Renal cortical epithelial cell (primary cell): ENCODE data around the gene PHKB. TPM values are rescaled to one million over a fixed set of nuclear protein-coding genes. Genes with fewer than 3 reads are reported as not detected.

Experiments used
- DNase-seq: peaks from one replicate; pipeline ENCODE4 v3.0.0-alpha.2; 2011; ENCODE audit warnings: low read depth
- total RNA-seq: library from RNA; depleted of rRNA; stranded (reverse); fragments of >200 nt; gene quantifications from 2 replicates; pipeline ENCODE4 v1.2.3, GENCODE V29; 2014

Gene PHKB
- total RNA-seq, 1 donor from 2014 or later, result 127 TPM

DNA sequence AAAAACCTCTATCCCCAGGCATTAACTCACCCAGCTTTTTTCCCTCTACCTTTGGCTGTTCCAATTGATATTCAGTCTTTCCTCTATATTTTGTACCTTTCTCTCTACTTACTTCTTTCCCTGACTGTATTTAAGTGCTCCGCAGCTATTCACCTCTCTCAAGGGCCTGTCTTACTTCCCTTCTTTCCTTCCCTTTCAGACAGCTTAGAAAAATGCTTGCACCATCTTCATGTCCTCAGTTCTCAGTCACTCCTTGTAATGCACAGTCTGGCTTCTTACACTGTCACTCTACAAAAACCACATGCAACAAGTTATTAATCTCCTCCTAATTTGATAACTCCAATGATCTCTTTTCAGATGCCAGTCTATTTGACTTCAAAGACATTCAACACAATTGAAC is 163.4 kb downstream of the PHKB start:
- no peak for DNase-seq

DNA sequence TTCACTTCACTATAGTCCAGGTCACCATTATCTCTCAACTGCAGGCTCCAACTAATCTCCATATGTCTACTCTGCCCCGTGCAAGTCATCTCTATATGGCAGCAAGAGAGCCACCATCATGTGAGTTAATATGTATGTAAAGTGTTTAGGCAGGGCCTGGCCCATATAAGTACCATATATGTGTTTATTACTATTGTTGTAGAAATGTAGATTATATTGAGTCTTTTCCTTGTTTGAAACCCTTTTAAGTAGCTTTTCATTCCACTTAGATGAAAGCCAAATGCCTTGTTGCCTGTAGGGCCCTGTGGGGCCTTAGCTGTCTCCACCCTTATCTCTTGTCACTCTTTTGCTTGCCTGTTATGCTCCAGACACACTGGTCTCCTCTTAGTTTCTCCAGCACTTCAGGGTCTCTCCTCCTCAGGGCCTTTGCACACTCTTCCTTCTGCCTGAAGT is 164.0 kb downstream of the PHKB start:
- DNase-seq, result no peak

DNA sequence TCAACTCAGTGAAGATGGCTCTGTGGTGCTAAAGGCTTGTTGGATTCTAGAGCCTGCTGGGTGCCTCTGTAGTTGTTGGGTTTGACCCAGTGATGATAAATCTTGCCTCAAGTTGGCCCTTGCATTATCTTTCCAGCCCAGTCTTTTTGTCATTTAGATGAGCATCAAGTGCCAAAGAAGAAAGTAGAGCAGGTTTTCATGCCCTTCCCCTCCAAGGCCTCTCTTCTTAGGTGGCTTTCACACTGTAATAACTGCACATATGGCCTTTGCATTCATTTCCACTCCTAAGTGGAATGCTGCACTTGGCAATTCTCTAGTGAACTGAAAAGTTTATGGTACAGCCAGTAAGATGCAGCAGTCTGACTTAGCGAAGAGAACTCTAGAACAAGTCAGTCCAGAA is 165.1 kb downstream of the PHKB start:
- DNase-seq, result no peak

DNA sequence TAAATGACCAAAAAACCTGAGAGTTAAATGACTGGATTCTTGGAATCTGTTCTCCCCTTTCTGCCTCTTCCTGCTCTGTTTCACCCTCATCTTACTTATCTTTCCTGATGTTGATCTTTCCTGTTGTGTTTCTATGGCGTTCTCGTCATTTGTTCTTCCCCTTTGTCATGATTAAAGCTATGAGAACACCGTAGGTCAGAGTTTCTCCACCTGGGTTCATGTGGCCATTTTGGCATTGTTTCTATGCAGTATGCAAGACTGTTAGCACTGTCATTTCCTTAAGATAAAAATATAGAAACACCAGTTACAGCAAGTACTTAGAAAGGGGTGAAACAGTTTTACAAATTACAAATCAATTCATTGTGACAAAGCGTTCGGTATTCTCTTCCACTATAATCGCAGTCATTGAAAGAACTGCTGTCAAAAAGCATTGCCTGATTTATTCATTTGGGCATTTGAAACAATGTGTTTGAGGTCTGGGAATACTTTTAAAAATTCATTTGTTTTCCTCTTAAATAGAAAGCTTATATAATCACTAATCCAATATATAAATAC is 166.0 kb downstream of the PHKB start:
- no peak for DNase-seq

DNA sequence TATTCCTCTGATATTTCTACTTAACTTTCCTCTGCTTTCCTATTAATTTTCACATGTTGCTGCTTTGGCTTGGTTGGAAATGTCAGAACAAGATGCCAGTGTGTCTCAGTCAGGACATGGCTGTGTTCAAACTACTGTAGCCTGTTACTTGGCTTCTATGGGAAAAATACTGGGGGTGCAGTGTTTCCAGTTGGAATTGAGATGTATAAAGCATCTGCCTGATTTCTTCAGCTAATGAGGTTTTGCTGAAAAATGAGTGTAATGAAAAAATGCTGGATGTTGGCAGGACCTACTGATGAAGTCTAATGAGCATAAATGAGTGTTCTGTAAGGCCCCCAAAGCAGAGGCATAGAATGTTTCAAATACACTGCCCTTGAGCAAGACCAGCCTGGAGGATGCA is 166.6 kb downstream of the PHKB start:
- no peak for DNase-seq

DNA sequence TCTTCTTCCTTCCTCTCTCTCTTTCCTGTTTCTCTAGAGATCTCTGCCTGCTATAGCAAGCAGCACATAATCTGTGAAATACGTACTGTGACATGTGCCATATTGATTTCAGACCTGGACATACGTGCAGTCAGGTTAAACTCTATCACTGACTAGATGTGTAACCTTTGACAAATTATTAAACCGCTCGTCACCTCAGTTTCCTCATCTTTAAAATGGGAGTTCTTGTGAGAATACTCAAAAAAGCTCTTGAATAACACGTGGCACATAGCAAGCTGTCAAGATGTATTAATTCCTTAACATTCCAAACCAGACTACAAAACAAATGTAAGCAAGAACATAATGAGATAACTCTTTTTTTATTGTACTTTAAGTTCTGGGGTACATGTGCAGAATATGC is 170.0 kb downstream of the PHKB start:
- no peak for DNase-seq

DNA sequence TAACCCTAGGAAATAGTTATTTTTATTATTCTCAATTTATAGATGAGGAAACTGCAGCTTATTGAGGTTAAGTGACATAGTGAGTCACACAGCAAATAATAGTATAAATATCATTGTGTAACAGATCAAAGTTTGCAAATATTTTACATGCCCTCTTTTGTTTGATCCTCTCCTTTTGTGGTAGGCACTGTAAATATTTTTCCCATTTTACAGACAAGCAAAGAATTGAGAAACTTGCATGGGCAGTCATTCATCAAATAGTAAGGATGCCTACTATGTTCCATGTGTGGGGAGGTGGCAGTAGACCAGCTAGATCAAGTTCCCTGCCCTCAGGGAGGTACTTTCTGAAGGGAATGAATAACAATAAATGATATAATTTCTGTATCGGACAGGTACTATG is 173.0 kb downstream of the PHKB start:
- DNase-seq, result no peak

DNA sequence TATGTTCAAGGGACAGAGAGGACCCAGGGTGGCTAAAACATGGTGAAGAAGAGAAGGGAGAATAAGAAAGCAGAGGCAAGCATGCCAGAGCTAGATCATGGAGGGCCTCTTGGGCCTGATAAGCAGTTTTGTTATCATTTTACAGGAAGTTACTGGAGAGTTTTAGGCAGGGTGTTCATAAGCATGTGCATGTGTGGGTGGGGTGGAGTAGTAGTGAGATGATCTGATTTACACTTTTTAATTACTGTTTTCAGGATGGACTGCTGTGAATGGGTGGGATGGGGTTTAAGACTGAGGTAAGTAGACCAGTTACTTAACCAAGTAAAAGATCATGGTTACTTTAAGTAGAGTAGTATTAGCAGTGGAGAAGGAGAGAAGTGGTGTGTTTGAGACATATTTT is 173.6 kb downstream of the PHKB start:
- no peak for DNase-seq

DNA sequence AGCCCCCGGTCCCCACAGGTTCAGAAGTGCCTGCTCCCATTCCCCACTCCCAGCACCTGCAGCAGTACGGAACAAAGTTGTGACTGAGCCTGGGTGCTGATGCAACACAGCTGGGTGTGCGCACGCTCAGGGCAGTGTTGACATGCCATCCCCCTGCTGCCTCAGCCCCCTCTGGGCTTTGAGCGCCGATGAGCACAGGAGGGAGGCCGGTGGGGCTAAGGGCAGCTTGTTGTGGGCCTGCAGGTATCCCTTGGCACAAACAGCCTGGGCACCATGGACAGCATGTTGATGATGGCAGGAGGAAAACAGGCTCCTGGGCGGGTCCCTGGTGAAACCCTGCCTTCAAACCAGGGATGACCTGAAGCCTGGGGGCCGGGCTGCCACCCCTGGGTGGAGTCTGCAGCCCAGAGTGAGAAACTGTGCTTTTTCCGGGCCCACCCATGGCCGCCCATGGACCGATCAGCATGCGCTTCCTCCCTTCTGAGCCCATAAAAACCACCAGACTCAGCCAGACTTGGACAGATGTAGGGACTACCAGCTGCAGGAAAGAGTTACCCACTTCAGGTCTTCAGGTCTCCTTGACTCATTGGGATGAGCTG is 175.5 kb downstream of the PHKB start:
- no peak for DNase-seq

DNA sequence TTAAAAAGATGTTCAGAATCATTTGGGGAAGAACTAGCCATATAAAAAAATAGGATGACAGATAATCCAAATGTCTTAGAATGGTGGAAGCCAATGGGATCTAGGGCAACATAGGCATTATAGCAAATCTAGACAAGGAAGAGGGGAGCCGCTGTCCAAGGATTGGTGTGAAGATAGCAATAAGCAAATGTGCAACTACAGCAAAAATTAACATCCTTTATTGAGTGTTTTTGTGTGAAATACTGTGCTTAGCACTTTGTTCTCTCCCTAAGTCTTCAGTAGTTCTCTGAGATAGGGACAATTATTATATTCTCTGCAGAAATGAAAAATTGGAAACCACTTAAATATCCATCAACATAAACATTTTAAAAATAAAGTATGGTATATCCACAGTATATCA is 177.0 kb downstream of the PHKB start:
- DNase-seq, result no peak

DNA sequence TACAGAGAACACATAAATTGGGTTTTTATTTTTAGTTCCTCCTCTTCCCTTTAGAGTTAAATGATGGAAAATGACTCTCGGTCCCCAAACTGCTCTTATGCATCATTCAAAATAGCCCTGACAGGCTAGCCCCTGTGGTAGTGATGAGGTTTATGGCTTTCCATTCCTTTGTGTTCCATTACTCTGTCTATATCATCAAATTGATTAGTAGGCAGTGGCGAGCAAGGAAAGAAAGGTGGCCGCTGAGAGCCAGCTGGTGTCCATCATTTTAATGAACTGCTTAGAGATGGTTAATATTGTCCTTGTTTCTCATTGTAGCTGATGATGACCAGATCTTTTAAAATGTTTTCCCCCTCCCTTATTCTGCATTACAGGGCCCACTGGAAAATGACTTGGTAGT is 179.5 kb downstream of the PHKB start:
- no peak for DNase-seq

DNA sequence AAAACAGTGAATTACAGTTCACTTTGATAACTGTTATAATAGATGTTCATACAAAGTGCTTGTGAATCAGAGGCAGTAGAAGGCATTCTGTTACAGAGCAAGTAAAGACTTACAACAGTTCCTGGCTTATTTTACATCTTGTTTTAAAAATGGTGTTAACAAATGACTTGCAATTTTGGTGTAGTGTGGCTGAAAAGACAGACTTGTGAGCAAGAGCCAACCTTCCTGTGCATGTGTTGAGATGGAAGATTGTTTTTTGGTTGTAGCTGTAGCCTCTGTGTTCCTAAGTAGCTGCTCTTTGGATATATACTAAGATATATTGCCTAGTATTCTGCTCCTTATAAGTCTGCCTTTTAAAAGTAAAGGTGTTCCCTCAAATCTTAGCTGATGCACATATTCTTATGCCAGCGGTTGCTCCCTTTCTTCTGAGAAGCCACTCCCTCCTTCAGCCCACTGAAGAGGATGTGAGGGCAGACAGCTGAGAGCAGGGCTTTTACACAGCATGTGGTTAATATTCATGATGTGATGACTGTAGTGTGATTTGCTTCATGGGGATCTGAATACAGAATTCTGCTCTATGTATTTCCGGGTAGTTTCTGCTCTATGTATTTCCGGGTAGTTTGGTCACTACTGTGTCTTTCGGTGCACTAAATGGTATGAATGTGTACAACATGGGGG is 182.3 kb downstream of the PHKB start:
- no peak for DNase-seq

DNA sequence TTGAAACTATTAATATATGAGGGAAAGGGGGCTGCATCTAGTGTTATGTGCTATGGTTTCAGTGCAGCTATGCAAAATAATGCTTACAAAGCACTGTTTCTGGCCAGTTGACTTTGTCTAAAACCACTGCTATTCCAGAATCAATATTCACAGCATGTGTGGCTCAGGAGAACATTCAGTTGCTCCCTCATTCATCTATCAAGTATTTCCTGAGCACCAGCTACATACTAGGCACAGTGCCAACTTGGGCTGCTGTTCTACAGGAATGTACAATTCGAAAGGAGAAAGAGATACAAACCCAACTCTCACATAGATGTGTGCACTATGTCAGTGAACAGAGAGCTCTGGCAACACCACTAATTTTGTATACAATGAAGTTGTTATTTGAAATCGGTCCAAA is 183.0 kb downstream of the PHKB start:
- DNase-seq, result peak; percentile 7

DNA sequence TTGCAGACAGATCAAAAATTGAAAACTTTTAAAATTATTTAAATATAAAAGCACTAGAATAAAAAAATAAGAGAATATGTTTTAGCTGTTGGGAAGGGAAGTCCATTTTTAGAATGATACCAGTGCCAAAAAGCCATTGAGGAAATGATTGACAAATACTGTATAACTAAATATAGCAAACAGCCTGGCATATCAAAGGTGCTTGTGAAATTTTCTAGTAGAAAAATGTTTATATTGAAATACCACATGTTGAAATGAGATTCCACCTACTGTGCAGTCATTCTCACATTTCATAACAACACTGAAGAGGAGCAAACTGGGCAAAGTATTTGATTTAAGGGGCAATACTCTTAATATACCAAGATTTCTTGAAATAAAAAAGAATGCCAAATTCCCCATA is 183.5 kb downstream of the PHKB start:
- DNase-seq, result no peak

DNA sequence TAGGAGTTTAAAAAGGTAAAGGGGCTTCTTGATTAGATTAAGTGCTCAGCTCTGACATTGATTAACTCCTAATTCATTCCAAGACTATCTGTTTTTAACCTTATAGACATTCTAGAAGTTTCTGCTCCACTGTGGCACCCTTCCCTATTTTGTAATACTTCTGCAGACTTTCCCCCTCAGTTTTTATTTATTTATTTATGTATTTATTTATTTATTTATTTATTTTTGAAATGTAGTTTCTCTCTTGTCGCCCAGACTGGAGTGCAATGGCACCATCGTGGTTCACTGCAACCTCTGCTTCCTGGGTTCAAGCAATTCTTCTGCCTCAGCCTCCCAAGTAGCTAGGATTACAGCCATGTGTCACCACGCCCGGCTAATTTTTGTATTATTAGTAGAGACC is 185.8 kb downstream of the PHKB start:
- DNase-seq, result no peak

DNA sequence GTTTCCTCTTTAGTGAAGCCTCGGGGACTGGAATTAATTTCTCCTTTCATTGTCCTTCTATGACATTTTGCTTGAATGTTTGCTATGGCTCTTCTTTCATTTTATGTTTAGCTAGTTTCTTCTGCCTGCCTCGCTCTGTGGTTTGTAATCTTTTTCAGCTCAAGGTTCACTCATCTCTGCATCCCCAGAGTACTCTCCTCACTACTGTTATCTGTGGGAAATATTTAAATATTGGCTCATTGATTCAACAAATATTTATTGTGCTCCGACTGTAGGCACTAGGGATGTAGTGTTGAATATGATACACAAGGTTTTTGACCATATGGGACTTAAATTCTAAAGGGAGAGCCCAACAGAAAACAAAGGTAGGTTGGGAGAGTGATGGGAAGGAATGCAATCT is 195.9 kb downstream of the PHKB start:
- DNase-seq, result no peak

DNA sequence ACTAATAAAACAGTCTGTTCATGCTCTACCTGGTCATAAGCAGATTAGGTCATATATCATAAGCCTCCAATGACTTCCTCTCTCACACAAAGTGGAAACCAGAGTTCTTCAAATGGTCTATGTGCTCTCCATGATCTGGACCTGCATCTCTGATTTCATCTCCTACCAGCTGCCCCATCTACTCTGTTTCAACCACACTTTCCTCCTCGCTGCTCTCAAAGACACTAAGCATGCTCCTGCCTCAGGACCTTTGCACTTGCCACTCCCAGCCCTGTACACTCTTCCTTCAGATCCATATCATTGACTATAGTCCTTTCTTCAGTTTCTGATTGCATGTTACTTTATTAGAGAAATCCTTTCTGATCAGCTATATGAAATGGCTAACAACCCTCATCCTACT is 196.8 kb downstream of the PHKB start:
- no peak for DNase-seq

DNA sequence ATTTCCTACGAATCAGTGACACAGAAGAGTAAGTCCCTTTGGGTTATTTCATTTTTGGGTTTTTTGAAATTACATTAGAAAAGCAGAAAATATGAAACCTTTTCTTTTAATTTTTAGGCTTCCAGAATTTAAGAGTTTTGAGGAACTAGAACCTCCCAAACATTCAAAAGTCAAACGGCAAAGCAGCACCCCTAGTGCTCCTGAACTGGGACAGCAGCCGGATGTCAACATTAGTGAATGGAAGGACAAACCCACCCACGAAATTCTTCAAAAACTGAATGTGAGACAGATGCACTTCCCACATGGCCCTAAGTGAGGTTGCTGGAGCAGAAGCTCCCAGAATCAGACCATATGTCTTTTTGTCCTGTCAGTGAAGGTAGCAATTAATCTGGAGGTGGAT is 199.4 kb downstream of the PHKB start:
- no peak for DNase-seq

DNA sequence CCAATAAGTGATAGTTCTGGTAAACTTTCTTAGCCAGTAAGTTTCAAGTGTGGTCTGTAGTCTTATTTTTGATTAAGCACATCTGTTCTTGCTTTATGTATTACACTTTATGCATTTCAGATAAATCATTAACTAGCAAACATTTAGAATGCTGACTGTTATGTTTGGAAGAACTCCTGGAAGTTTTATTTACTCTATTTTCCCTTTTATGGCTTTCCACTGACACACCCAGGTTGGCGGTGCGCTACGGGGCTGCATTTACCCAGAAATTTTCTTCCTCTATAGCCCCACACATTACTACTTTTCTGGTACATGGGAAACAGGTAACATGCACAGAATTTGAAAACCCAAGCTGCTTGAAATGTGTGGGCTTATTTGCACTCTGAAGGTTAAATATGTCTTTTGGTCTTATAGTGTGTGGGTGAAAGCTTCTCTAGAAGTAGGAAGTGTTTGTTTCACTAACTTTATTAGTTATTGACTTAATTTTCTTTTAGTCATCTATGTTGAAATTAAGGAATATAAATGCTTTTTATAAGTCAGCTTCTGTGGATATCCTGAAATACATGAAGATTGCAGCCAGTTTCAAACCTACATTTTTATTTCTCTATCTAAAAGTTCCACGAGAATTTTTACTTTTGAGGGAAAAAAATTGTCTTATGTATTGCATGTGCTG is 203.7 kb downstream of the PHKB start:
- DNase-seq, result peak; percentile 65

DNA sequence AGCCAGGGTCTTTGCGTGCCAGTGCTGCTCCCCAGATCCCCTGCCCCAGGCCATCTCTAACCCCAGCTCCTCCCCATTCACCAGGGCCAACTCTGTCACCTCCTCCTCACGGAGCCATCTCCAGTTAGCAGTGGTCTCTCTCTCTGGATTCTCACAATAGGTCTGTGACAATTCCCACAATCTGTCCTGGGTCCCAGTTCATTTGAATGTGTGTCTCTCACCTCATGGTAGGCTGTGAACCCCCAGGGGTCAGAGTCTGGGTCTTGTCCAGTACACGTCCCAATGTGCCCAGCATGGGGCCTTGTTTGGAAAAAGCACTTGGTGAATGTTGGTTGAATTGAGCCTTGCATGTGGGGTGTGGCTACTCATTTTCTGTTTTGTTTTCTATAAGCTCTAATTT is 205.3 kb downstream of the PHKB start:
- DNase-seq, result no peak

DNA sequence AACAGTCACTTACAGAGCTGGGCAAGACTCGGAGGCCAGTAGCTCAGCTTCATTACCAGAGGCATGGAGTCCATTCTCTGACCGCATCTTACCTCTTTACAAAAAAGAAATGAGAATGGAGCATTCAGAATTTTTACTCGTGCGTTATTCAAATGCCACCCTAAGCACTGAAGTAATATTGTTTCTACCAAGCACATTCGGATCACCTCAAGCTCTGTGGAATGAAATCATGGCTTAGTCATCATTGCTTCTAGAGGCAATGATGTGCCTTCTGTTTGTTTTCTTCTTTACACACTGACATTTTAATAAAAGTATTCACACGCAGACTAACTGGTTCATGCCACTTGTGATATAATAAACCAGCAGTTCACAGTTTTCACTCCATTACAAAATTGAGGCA is 206.8 kb downstream of the PHKB start:
- DNase-seq, result peak; percentile 7

DNA sequence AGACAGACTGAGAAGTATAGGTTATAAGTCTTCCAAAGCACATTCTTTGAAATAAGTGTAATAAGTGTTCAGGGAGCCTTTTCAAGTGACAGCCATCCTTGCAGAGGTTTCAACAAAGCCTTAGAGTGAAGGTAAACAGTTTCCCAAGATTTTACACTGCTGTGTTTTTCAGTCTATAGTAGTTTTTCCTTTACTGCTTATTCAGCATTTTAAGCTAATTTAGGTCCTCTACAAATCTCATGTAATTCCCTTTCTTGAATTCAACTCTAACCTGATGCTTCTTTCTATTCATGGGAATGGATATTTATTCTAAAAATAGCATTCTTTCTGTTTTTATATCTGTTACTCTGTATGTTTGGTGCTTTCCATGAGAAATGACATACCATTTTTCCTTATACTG is 211.3 kb downstream of the PHKB start:
- DNase-seq, result no peak

DNA sequence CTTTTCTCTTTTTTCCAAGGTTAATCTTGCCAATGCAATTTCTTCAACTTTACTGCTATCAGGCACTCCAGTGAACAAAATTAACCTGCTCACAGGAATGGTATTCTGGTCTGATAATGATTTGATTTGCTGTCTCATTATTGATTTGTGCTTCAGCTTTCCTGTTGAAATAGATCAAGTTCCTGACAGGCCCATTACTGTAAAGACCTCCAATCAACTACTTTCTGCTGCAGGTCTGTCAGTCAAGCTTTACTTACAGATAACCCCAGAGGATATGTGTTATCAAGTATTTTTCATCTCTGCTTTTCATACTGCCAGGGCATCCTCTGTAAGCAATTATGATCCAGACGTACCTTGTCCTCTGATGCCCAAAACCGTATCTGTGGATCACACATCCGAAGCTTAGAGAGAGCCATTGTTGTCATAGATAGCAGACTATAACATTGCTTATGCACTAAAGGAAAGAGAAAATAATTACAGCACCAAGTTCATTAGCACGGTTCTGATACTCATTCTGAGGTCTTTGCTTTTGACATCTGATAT is 215.6 kb downstream of the PHKB start:
- DNase-seq, result no peak
